HG03097 (cell line): ENCODE results near the gene SPATA2.
"Not testable (repeated sequence)": the region's sequence is repeated elsewhere in the genome, so short reads cannot be mapped to it uniquely, and the experiment has no call there.

Experiments
- ATAC-seq: cut with Tn5 transposase; IDR thresholded peaks from one replicate; pipeline ENCODE4 v1.9.1; 2021; ENCODE audit not compliant: unreplicated experiment, low FRiP score

SPATA2 gene

GRCh38 chr20:49915380-49916145, at the start of gene SPATA2:
Gene SPATA2, minus strand, starts transcription at chr20:49915529. Its CDS starts 7,039 bp downstream, at chr20:49908490.
- ATAC-seq: peak; percentile 72

- ATAC-seq: no peak
Measured at GRCh38 chr20:49961413-49961812, 46.1 kb upstream of the SPATA2 start.

- ATAC-seq: not testable (repeated sequence)
Measured at GRCh38 chr20:49957089-49957938, 42.0 kb upstream of the SPATA2 start.

GRCh38 chr20:49956689-49957088, 41.4 kb upstream of the SPATA2 start:
- ATAC-seq: no peak

- ATAC-seq: not testable (repeated sequence)
Measured at GRCh38 chr20:49955830-49956396, 40.6 kb upstream of the SPATA2 start.

GRCh38 chr20:49955167-49955566, 39.8 kb upstream of the SPATA2 start:
- no peak for ATAC-seq

GRCh38 chr20:49951151-49951550, 35.8 kb upstream of the SPATA2 start:
- no peak for ATAC-seq

GRCh38 chr20:49948809-49949507, 33.6 kb upstream of the SPATA2 start:
- no peak for ATAC-seq

GRCh38 chr20:49948178-49948577, 32.8 kb upstream of the SPATA2 start:
- no peak for ATAC-seq

GRCh38 chr20:49945701-49946477, 30.6 kb upstream of the SPATA2 start:
- no peak for ATAC-seq

GRCh38 chr20:49945306-49945700, 30.0 kb upstream of the SPATA2 start:
- no peak for ATAC-seq

GRCh38 chr20:49942942-49943341, 27.6 kb upstream of the SPATA2 start:
- no peak for ATAC-seq

- ATAC-seq: no peak
Measured at GRCh38 chr20:49942303-49942702, 27.0 kb upstream of the SPATA2 start.

- ATAC-seq: no peak
Measured at GRCh38 chr20:49941456-49941855, 26.1 kb upstream of the SPATA2 start.

GRCh38 chr20:49938173-49939163, 23.1 kb upstream of the SPATA2 start:
- no peak for ATAC-seq

GRCh38 chr20:49937027-49937929, 21.9 kb upstream of the SPATA2 start:
- ATAC-seq: no peak

GRCh38 chr20:49936153-49937026, 21.1 kb upstream of the SPATA2 start, which contains the start of gene RNF114:
Gene RNF114, plus strand, starts transcription at chr20:49936397. Its CDS starts 16 bp downstream, at chr20:49936413.
- peak; percentile 45 for ATAC-seq
